A673 (cell line): Measurements from ENCODE around the gene CAMKK1. TPM values are rescaled to one million over a fixed set of nuclear protein-coding genes. Genes with fewer than 3 reads are reported as not detected.

Source experiments
- BruUV-seq: library from RNA; stranded (reverse); fragments of 400-500 nt; replicated peaks from 2 replicates; lab custom pipeline; 2021; lab: Mats Ljungman, UMichigan
- CTCF ChIA-PET: fragments of 300-600 bp; sonication (Branson Sonifier 250); formaldehyde crosslinking; loops from one replicate; lab custom pipeline; 2022; ENCODE audit warnings: antibody characterized with exemption; lab: Charles Lee
- POLR2A ChIA-PET: fragments of 300-600 bp; sonication (Branson Sonifier 250); formaldehyde crosslinking; loops from one replicate; lab custom pipeline; 2022; ENCODE audit warnings: antibody characterized with exemption; ENCODE audit not compliant: low non-redundant PET; lab: Charles Lee
- DNase-seq: peaks from one replicate; pipeline ENCODE4 v3.0.0-alpha.2; 2015; ENCODE audit warnings: low spot score
- H3K27ac ChIP-seq: fragments of 200-600 bp; sonication (generic); 2 replicates; pipeline ENCODE4 v1.5.1; 2016; ENCODE audit warnings: mixed run types, low read depth, mild to moderate bottlenecking, mixed read lengths, antibody characterized with exemption, low read length; ENCODE audit not compliant: poor library complexity, severe bottlenecking
- H3K27me3 ChIP-seq: fragments of 200-600 bp; sonication (generic); replicated peaks from 2 replicates; pipeline ENCODE4 v1.6.1; 2017; ENCODE audit warnings: mixed run types, low read depth, mild to moderate bottlenecking, mixed read lengths, antibody characterized with exemption, low read length; ENCODE audit not compliant: insufficient read depth, poor library complexity
- H3K36me3 ChIP-seq: fragments of 200-600 bp; sonication (generic); 2 replicates; pipeline ENCODE4 v1.6.1; 2016; ENCODE audit warnings: mixed run types, mild to moderate bottlenecking, mixed read lengths, antibody characterized with exemption, low read length; ENCODE audit not compliant: insufficient read depth, poor library complexity, severe bottlenecking
- H3K4me1 ChIP-seq: fragments of 200-600 bp; sonication (generic); 2 replicates; pipeline ENCODE4 v1.6.1; 2017; ENCODE audit warnings: mixed run types, mild to moderate bottlenecking, mixed read lengths, antibody characterized with exemption, low read length; ENCODE audit not compliant: insufficient read depth, poor library complexity, severe bottlenecking
- H3K4me3 ChIP-seq: fragments of 200-600 bp; sonication (generic); 2 replicates; pipeline ENCODE4 v1.5.1; 2016; ENCODE audit warnings: low read depth, mixed run types, mild to moderate bottlenecking, mixed read lengths, low read length; ENCODE audit not compliant: poor library complexity, severe bottlenecking
- H3K9me3 ChIP-seq: fragments of 200-600 bp; sonication (generic); 2 replicates; pipeline ENCODE4 v1.6.1; 2016; ENCODE audit warnings: mixed run types, low read depth, mild to moderate bottlenecking, mixed read lengths, antibody characterized with exemption, low read length; ENCODE audit not compliant: poor library complexity, severe bottlenecking
- CTCF ChIP-seq: fragments of 300-800, 200-600 bp; sonication (generic); conservative IDR thresholded peaks from 2 replicates; pipeline ENCODE4 v1.5.1; 2017; ENCODE audit warnings: low read depth, mild to moderate bottlenecking, antibody characterized with exemption, low read length, moderate library complexity, mixed read lengths
- EZH2 ChIP-seq: fragments of 200-600 bp; sonication (generic); IDR thresholded peaks from 2 replicates; pipeline ENCODE4 v1.6.1; 2017; ENCODE audit warnings: borderline replicate concordance, low read depth, mild to moderate bottlenecking, mixed read lengths, antibody characterized with exemption, low read length; ENCODE audit not compliant: poor library complexity, severe bottlenecking
- intact Hi-C: fragments of 100-400 bp; cut with micrococcal nuclease; formaldehyde crosslinking; loops from one replicate; pipeline ENCODE4 v1.10.0; 2022; ENCODE audit not compliant: unreplicated experiment
- total RNA-seq: library from RNA; stranded (reverse); gene quantifications from 2 replicates; pipeline ENCODE4 v1.2.3, GENCODE V29; 2021

CAMKK1 gene
- total RNA-seq, 1 experiment from 2014 or later = 6.1 TPM

- ChIA-PET POLR2A (no interaction called here), CTCF (no interaction called here)
- no peaks in the 10 kb centered on the region for H3K9me3 ChIP-seq
- TF ChIP-seq CTCF (no peak), EZH2 (no peak)
- no TSS peak for BruUV-seq
- no peak overlapping the region for H3K4me3 ChIP-seq
- H3K27me3 ChIP-seq = no peaks in the 10 kb centered on the region
- DNase-seq = no peak
- H3K4me1 ChIP-seq = peaks cover 6% of the 10 kb centered on the region
- intact Hi-C loops = no loop called here
- no peak overlapping the region for H3K27ac ChIP-seq
- no peaks in the 10 kb centered on the region for H3K36me3 ChIP-seq
Observed at GRCh38 chr17:3873862-3874261, 19.0 kb downstream of the CAMKK1 start.

GRCh38 chr17:3870871-3871306 is 22.0 kb downstream of the CAMKK1 start:
- Histone ChIP-seq H3K4me3 (no peak overlapping the region), H3K4me1 (peaks cover 6% of the 10 kb centered on the region), H3K27me3 (no peaks in the 10 kb centered on the region), H3K27ac (no peak overlapping the region), H3K36me3 (no peaks in the 10 kb centered on the region), H3K9me3 (no peaks in the 10 kb centered on the region)
- TF ChIP-seq CTCF (no peak), EZH2 (no peak)
- no TSS peak for BruUV-seq
- ChIA-PET POLR2A (no interaction called here), CTCF (no interaction called here)
- intact Hi-C loops = no loop called here
- DNase-seq = peak; percentile 73

- peaks cover 6% of the 10 kb centered on the region for H3K4me1 ChIP-seq
- POLR2A ChIA-PET = no interaction called here
- TF ChIP-seq CTCF = no peak
- no peak for TF ChIP-seq EZH2
- no peaks in the 10 kb centered on the region for H3K36me3 ChIP-seq
- H3K27ac ChIP-seq = no peak overlapping the region
- no peaks in the 10 kb centered on the region for H3K27me3 ChIP-seq
- CTCF ChIA-PET = no interaction called here
- H3K4me3 ChIP-seq = no peak overlapping the region
- no peaks in the 10 kb centered on the region for H3K9me3 ChIP-seq
- intact Hi-C loops = loop anchor here (10.0 kb wide), 1 partner anchor 137 kb away; no protein-coding TSS in a partner anchor
- BruUV-seq = no TSS peak
- DNase-seq = no peak
Observed at GRCh38 chr17:3867606-3868005, 25.2 kb downstream of the CAMKK1 start.
